Stimulated activated naive B cell treated with anti-CD40 and anti-IgM and Interleukin-4, amounts not matched to agents 10 μg/mL and 1 μg/mL and 100 μg/mL, for 72 hours (primary cell): ENCODE results near the gene SLC4A7.
A peak's percentile ranks its signal among the peaks of the same experiment; 100 is the strongest.
"Not testable (repeated sequence)": the region's sequence is repeated elsewhere in the genome, so short reads cannot be mapped to it uniquely, and the experiment has no call there.

ENCODE experiments used
- ATAC-seq, 2 donors: fragments of 150-1000 bp; cut with Tn5 transposase; replicated peaks; 2 replicates each; pipeline ENCODE4 v1.10.0; 2021; ENCODE audit warnings: moderate library complexity in 1 of 2
- DNase-seq: peaks from one replicate; pipeline ENCODE4 v3.0.0; 2021
- H3K27ac Mint-ChIP-seq: one replicate; pipeline ENCODE4 v1.8.0; 2022; ENCODE audit warnings: mild to moderate bottlenecking, mixed read lengths
- H3K27me3 Mint-ChIP-seq, 2 donors: one replicate each; pipeline ENCODE4 v1.8.0; 2022; ENCODE audit warnings: mixed read lengths in 2 of 2
- H3K36me3 Mint-ChIP-seq, 2 donors: one replicate each; pipeline ENCODE4 v1.8.0; 2022; ENCODE audit warnings: mixed read lengths in 2 of 2, mild to moderate bottlenecking in 1 of 2
- H3K4me1 Mint-ChIP-seq, 2 donors: one replicate each; pipeline ENCODE4 v1.8.0; 2022; ENCODE audit warnings: mixed read lengths in 2 of 2, mild to moderate bottlenecking in 1 of 2
- H3K4me3 Mint-ChIP-seq, 2 donors: one replicate each; pipeline ENCODE4 v1.8.0; 2022; ENCODE audit warnings: mild to moderate bottlenecking in 2 of 2, mixed read lengths in 2 of 2, moderate library complexity in 1 of 2
- H3K9me3 Mint-ChIP-seq, 2 donors: one replicate each; pipeline ENCODE4 v1.8.0; 2022; ENCODE audit warnings: mixed read lengths in 2 of 2, mild to moderate bottlenecking in 1 of 2

Gene SLC4A7

DNA sequence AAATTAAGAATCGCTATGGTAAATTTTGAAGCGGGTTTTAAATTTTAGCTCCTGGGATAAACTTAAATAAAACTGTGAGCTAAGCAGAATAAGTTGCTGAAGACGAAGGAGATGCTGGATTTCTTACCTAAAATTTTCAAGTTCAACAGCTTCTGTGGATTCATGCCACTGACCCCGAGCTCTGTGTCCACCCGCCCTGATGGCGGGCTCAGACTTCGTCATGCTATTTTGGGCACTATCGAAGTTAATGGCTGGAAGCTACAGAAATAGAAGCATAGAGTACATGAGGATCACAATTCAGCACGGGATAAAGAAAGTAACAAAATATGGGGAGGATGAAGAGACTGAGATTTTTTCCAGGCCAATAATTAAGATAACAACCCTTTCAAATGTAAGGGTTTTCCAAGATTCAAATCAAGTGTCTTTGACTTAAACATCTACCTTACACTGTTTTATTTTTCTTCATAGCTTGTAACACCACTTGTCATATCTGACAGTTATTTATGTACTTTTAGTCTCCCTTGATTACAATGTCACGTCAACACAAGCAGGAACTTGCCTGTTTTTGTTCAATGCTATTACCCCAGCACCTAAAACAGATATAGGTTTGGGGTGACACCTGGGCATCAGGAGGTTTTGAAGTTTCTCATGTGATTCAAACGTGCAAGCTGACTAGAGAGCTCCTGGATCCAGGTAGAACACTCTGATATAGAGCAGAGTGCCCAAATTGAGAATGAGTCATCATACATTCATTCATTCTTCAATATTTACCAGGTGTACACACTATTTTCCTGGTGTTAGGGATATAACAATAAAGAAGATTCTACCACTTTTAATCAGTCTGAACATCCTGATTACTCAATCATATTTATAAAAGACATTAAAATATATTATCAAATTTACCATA lies 138.0 kb downstream of the SLC4A7 start:
- Mint-ChIP-seq H3K27ac (no peak overlapping the region), H3K27me3 (no peaks in the 10 kb centered on the region)

DNA sequence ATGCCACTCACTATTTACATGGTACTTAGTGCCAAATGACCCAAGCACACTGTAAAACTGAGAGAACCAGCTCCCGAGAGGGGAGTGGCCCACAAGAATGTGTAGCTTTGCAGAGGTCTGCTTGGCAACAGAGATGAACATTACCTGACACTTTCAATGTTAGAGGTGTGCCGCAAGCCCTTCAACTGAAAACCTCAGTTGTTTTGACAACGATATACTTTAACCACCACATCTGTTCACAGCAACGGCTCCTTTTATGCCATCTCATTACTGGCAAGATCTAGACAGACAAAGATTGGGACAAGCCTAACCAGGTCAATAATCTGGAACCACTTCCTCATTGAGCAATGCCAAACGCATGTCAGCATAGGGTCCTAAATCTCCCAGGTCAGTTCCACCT lies 138.7 kb downstream of the SLC4A7 start:
- Mint-ChIP-seq H3K27me3 (no peaks in the 10 kb centered on the region), H3K36me3 (no peaks in the 10 kb centered on the region), H3K4me1 (peaks cover 0 to 2% of the 10 kb centered on the region in 2 donors), H3K4me3 (no peak overlapping the region), H3K27ac (no peak overlapping the region), H3K9me3 (no peaks in the 10 kb centered on the region)
- no peak for DNase-seq
- ATAC-seq = peak; percentile 36 to 50

More for the DNA sequence above, 138.0 kb downstream of the SLC4A7 start:
- Mint-ChIP-seq H3K9me3 (no peaks in the 10 kb centered on the region), H3K36me3 (no peaks in the 10 kb centered on the region), H3K4me1 (peaks cover 0 to 2% of the 10 kb centered on the region in 2 donors), H3K4me3 (no peak overlapping the region)
- DNase-seq (no peak), ATAC-seq (no peak)

DNA sequence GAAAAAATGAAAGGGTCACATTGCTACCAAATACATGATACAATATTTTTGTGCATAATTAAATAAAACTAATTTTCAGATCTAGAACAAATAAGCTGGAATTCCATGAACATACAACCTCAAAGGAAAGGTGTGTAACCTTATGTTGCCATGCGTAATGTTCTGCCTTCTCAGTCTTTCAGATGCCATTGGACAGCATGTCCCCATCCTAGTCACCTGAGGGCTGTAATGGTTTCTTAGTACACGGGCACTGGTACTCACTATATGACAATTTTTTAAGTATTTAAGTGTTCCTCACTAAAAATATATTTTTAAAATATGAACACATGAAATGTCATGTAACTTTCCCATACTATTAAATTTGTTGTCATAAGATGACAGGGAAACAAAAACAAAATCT lies 139.1 kb downstream of the SLC4A7 start:
- Mint-ChIP-seq H3K27ac (no peak overlapping the region), H3K9me3 (no peaks in the 10 kb centered on the region), H3K4me1 (peaks cover 0 to 2% of the 10 kb centered on the region in 2 donors), H3K27me3 (no peaks in the 10 kb centered on the region), H3K36me3 (no peaks in the 10 kb centered on the region), H3K4me3 (no peak overlapping the region)
- ATAC-seq (no peak), DNase-seq (no peak)

DNA sequence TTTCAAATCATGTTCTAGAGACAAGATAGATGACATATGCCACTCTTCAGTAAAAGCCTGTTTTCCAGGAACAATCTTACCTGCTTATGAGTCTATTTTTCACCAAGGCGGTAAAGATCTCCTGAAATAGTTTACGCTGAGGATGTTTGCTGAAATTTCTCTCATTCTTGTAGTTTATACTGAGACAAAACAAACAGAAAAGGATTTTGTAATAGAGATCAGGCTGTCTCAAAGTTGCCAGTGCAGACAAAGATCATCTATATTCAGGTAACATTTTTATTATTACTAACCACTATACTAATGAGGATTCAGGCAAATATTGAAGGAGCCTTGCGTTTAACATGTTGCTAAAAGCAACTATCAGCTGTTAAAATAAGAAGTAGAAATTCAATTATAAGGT lies 140.0 kb downstream of the SLC4A7 start:
- Mint-ChIP-seq H3K36me3 (no peaks in the 10 kb centered on the region), H3K4me1 (peaks cover 0 to 2% of the 10 kb centered on the region in 2 donors), H3K27me3 (no peaks in the 10 kb centered on the region), H3K9me3 (no peaks in the 10 kb centered on the region), H3K4me3 (no peak overlapping the region), H3K27ac (no peak overlapping the region)
- DNase-seq = no peak
- no peak for ATAC-seq

DNA sequence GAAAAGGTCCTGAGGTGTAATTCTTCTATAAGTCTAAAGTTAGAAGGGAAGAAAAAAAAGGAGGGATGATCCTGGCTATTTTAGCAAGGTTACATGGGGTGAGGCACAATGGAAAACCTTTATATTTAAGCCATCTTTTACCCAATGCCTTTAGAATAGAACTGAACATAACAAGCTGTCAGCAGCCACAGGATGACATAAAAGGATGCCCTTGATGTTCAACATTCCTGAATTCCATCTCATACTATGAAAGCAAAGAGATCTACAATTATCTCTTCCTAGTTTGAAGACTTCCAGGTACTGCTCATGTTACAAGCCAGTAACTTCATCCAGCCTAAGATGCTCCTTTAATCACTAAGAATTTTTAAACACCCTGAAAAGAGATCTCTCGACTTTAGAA lies 141.9 kb downstream of the SLC4A7 start:
- Mint-ChIP-seq H3K27me3 (no peaks in the 10 kb centered on the region), H3K4me1 (peaks cover 0 to 2% of the 10 kb centered on the region in 2 donors), H3K9me3 (peaks cover 4 to 6% of the 10 kb centered on the region in 2 donors), H3K4me3 (no peak overlapping the region), H3K27ac (no peak overlapping the region), H3K36me3 (peaks cover 0 to 7% of the 10 kb centered on the region in 2 donors)
- no peak for ATAC-seq
- no peak for DNase-seq

DNA sequence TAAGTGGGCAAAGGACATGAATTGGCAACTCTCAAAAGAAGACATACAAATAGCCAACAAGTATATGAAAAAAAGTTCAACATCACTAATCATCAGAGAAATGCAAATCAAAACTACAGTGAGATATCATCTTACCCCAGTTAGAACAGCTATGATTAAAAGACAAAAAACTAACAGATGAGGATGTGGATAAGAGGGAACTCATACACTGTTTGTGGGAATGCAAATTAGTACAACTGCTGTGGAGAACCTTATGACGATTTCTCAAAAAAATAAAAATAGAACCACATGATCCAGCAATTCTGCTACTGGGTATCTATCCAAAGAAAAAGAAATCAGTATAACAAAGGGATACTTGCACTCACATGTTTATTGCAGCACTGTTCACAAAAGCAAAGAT lies 143.7 kb downstream of the SLC4A7 start:
- no peaks in the 10 kb centered on the region for H3K27me3 Mint-ChIP-seq
- H3K4me3 Mint-ChIP-seq = no peak overlapping the region
- ATAC-seq = peak; percentile 34 to 57
- no peak for DNase-seq
- peaks cover 0 to 2% of the 10 kb centered on the region in 2 donors for H3K4me1 Mint-ChIP-seq
- H3K36me3 Mint-ChIP-seq = peaks cover 0 to 7% of the 10 kb centered on the region in 2 donors
- peaks cover 4 to 6% of the 10 kb centered on the region in 2 donors for H3K9me3 Mint-ChIP-seq
- no peak overlapping the region for H3K27ac Mint-ChIP-seq

DNA sequence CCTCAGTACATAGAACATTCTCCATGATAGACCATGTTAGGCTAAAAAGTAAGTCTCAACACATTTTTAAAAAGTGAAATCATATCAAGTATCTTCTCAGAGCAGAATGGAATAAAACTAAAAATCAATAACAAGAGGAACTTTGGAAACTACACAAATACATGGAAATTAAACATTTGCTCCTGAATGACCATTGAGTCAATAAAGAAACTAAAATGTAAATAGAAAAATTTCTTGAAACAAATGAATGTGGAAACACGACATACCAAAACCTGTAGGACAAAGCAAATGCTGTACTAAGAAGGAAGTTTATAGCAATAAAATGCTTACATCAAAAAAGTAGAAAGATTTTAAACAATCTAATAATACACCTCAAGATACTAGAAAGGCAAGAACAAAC lies 148.6 kb downstream of the SLC4A7 start:
- peaks cover 0 to 2% of the 10 kb centered on the region in 2 donors for H3K4me1 Mint-ChIP-seq

DNA sequence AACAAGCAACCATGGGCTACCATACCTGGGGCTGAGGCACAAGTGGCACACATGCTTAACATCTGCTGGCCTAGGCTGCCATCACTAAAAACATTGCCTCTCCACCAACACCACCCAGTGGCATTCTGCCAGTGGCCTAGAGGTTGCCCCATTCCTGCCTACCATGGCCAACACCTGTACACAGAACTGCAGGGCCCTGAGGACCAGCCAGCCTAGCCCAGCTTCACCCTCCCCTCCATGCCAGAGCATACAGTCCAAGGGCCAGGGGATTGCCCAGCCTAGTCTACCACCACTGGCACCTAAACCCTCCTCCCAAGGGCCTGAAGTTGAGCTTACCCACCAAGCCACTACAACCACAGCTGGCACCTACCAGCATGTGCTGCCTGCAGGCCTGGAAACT lies 150.3 kb downstream of the SLC4A7 start:
- peaks cover 4 to 8% of the 10 kb centered on the region in 2 donors for H3K9me3 Mint-ChIP-seq
- no peak overlapping the region for H3K4me3 Mint-ChIP-seq
- H3K27me3 Mint-ChIP-seq = no peaks in the 10 kb centered on the region
- no peak for ATAC-seq
- H3K4me1 Mint-ChIP-seq = no peaks in the 10 kb centered on the region
- no peak for DNase-seq
- peaks cover 0 to 7% of the 10 kb centered on the region in 2 donors for H3K36me3 Mint-ChIP-seq
- no peak overlapping the region for H3K27ac Mint-ChIP-seq

More for the DNA sequence above, 148.6 kb downstream of the SLC4A7 start:
- no peak for DNase-seq
- Mint-ChIP-seq H3K27me3 (no peaks in the 10 kb centered on the region), H3K36me3 (peaks cover 0 to 7% of the 10 kb centered on the region in 2 donors), H3K4me3 (no peak overlapping the region), H3K27ac (no peak overlapping the region), H3K9me3 (peaks cover 4 to 6% of the 10 kb centered on the region in 2 donors)
- ATAC-seq = no peak

DNA sequence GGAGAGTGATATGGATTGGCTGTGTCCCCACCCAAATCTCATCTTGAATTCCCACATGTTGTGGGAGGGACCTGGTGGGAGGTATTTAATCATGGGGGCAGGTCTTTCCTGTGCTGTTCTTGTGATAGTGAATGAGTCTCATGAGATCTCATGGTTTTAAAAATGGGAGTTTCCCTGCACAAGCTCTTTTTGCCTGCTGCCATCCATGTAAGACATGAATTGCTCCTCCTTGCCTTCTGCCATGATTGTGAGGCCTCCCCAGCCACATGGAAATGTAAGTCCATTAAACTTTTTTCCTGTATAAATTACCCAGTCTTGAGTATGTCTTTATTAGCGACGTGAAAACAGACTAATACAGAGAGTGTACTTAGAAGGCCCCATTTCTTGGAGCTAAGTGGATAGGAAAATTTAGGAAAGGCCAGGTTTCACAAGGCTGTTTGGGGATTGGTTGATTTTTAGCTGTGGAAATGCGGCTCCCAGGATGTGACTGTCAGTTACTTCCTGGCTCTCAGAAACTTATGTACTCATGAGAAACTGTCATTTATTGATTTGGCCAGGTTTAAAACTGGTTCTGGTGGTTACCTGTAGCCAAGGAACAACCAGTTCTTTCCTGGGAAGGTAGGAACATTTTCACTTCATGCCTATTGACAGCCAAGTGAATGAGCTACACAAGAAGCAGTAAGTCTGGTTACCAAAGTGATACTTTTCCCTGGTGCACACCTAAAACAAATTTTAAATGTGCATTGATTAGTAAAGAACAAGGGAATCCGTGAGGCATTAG lies 155.0 kb downstream of the SLC4A7 start:
- not testable (repeated sequence) for H3K4me3 Mint-ChIP-seq, H3K27ac Mint-ChIP-seq, H3K4me1 Mint-ChIP-seq, ATAC-seq, H3K36me3 Mint-ChIP-seq, H3K27me3 Mint-ChIP-seq, H3K9me3 Mint-ChIP-seq, DNase-seq

DNA sequence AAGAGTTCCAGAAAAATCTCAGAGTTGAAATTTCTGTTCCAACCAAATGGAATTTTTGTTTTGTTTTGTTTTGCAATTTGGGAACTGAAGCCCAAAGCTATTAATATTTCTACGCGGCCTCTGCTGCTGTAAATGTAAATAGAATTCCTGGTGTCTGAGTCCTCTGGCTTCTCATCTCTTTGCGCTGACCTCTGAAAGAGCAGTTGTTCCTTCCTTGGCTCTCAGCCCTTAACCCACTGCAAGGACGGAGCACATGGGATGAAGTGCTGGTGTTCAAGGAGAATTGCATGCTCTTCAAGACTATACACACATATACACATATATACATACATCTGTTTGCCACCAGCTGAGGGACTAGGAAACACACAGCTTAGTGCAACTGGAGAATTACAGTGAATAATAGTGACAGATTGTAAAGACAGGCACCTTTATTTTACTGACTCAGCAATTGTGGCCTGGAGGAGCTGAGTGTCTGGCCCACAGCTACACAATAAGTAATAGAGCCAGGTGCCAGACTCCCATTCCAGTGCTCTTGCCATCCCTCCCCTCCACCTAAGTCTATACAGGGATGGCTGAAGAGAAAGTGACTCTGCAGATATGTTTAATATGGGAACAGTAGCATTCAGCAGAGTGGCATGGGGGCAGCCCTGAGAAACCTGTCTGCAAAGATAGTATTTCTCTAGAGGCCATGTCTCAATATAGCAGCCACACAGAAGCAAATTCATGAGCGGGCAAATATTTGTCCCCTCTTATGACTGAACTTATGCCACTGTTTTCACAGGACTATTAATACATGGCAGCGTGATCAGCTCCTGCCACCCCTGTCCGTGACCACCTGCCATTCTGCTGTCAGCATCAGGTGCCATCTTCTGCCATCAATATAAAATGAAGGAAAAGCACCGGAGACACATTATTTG lies 157.3 kb downstream of the SLC4A7 start:
- Mint-ChIP-seq H3K27ac (no peak overlapping the region), H3K9me3 (peaks cover 6 to 7% of the 10 kb centered on the region in 2 donors), H3K4me3 (no peak overlapping the region), H3K36me3 (peaks cover 2 to 5% of the 10 kb centered on the region in 2 donors), H3K4me1 (no peaks in the 10 kb centered on the region), H3K27me3 (no peaks in the 10 kb centered on the region)
- DNase-seq (no peak), ATAC-seq (no peak)

DNA sequence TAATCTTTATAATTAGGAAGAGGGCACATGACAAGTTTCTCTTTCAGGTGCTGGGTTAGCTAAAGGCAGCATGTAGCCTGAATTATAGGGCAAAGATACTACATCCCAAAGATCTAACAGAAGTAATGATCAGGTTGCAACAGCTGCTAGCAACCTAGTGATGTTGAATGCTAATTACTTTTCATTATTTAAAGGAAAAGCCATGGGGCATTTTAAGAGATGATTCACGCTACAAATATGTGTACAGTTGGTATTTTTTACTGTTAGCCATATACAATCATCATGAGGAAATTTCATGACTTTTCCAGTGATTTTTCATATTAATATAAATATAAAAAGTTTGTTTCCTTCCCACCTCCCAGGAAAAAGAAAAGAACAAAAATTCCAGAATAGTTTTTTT lies 158.0 kb downstream of the SLC4A7 start:
- Mint-ChIP-seq H3K27me3 (no peaks in the 10 kb centered on the region), H3K27ac (no peak overlapping the region), H3K4me3 (no peak overlapping the region), H3K36me3 (peaks cover 2 to 5% of the 10 kb centered on the region in 2 donors), H3K9me3 (peaks cover 6 to 7% of the 10 kb centered on the region in 2 donors), H3K4me1 (no peaks in the 10 kb centered on the region)
- ATAC-seq (no peak), DNase-seq (no peak)

DNA sequence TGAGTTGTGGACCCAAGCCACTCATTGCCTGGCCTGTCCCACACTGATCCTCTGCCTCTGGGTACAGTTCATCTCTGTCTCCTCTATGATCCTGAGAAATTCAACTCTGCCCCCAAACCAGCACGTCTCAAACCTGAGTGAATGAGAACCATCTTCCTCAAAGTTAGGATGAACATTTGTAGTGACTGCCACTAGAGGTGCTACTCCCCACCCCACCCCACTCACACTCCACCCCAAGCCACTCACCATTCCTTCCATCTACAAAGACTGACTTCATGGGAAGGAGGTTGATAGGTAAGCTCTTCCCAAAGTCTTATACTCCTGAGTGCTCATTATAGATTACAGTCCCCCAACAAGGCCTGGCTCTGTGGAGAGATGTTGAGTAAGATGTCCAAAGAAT lies 158.8 kb downstream of the SLC4A7 start:
- Mint-ChIP-seq H3K36me3 (peaks cover 2 to 5% of the 10 kb centered on the region in 2 donors), H3K4me1 (no peaks in the 10 kb centered on the region), H3K4me3 (no peak overlapping the region), H3K27ac (no peak overlapping the region), H3K9me3 (peaks cover 6 to 7% of the 10 kb centered on the region in 2 donors), H3K27me3 (no peaks in the 10 kb centered on the region)
- ATAC-seq (peak in 1 of 2 donors; percentile 44), DNase-seq (no peak)

DNA sequence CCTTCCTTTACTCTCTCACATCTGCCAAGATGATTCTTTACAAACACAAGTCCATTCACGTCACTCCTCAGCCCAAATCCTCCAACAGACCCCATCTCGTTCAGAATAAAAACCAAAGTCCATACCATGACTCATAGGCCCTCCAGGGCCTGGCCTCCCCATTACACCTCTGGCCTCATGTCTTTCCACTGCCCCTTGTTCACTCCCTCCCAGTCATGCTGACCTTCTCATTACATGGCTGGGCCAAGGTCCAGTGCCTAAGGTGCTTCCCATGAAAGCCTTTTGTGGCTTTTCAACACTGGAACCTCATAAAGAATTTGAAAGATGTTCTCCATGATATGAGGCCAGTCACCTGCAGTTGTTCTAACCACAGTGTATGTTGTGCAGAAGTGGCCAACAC lies 159.5 kb downstream of the SLC4A7 start:
- no peaks in the 10 kb centered on the region for H3K27me3 Mint-ChIP-seq
- no peak for DNase-seq
- no peaks in the 10 kb centered on the region for H3K4me1 Mint-ChIP-seq
- H3K4me3 Mint-ChIP-seq = no peak overlapping the region
- H3K36me3 Mint-ChIP-seq = peaks cover 2 to 5% of the 10 kb centered on the region in 2 donors
- peaks cover 6 to 7% of the 10 kb centered on the region in 2 donors for H3K9me3 Mint-ChIP-seq
- no peak overlapping the region for H3K27ac Mint-ChIP-seq
- ATAC-seq = no peak

DNA sequence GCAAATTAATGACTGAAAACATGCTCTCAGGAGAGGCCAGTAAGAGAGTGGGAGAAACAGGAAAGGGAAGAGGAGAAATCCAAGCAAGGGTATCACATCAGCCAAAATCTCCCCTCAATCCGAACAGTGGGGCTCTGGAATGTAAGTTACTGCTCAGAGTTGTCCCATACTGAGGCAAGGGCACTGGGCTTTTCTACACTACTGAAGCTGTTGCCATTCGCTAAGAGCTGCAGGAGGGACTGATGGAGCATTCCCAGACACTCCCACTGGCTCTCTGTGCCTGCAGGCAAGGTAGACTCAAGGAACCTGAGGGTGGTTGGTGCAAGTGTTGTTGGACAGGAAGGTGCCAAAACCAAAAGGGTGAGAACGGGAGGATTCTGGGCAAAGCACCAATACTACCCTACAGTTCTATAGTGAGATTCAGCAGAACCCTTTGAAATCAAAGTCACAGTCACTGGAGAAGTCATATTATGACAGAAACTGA lies 161.1 kb downstream of the SLC4A7 start:
- H3K9me3 Mint-ChIP-seq = peaks cover under 1% of the 10 kb centered on the region in 2 donors
- H3K4me1 Mint-ChIP-seq = no peaks in the 10 kb centered on the region
- no peak for ATAC-seq
- H3K27ac Mint-ChIP-seq = no peak overlapping the region
- H3K4me3 Mint-ChIP-seq = no peak overlapping the region
- H3K27me3 Mint-ChIP-seq = no peaks in the 10 kb centered on the region
- DNase-seq = no peak
- peaks cover 0 to under 1% of the 10 kb centered on the region in 2 donors for H3K36me3 Mint-ChIP-seq
